ENCODE measurements around the gene BRICD5.
A peak's percentile ranks its signal among the peaks of the same experiment; 100 is the strongest.

Gene BRICD5

GRCh38 chr16:2179107-2179501, 31.6 kb downstream of the BRICD5 start:
- Mint-ChIP-seq H3K36me3 (ENCODE audit: low read depth) (peaks cover 33% of the 10 kb centered on the region), H3K27me3 (no peaks in the 10 kb centered on the region), H3K9me3 (no peaks in the 10 kb centered on the region), H3K4me1 (ENCODE audit: low read depth) (no peaks in the 10 kb centered on the region), H3K4me3 (no peak overlapping the region), H3K27ac (no peak overlapping the region)
- DNase-seq, result no peak

- no peak overlapping the region for H3K4me3 Mint-ChIP-seq
- H3K4me1 Mint-ChIP-seq (ENCODE audit: low read depth), result no peaks in the 10 kb centered on the region
- H3K9me3 Mint-ChIP-seq, result no peaks in the 10 kb centered on the region
- peaks cover 37% of the 10 kb centered on the region for H3K36me3 Mint-ChIP-seq (ENCODE audit: low read depth)
- H3K27me3 Mint-ChIP-seq, result no peaks in the 10 kb centered on the region
- DNase-seq, result peak; percentile 72
- H3K27ac Mint-ChIP-seq, result no peak overlapping the region
These were observed 32.1 kb downstream of the BRICD5 start for GRCh38 chr16:2178321-2179106.

- H3K27me3 Mint-ChIP-seq, result no peaks in the 10 kb centered on the region
- H3K27ac Mint-ChIP-seq, result no peak overlapping the region
- H3K9me3 Mint-ChIP-seq, result no peaks in the 10 kb centered on the region
- no peak for DNase-seq
- H3K36me3 Mint-ChIP-seq (ENCODE audit: low read depth), result peaks cover 44% of the 10 kb centered on the region
- H3K4me3 Mint-ChIP-seq, result no peak overlapping the region
- no peaks in the 10 kb centered on the region for H3K4me1 Mint-ChIP-seq (ENCODE audit: low read depth)
These were observed 33.1 kb downstream of the BRICD5 start for GRCh38 chr16:2177561-2177960.

- peaks cover 44% of the 10 kb centered on the region for H3K36me3 Mint-ChIP-seq (ENCODE audit: low read depth)
- no peak overlapping the region for H3K27ac Mint-ChIP-seq
- no peaks in the 10 kb centered on the region for H3K4me1 Mint-ChIP-seq (ENCODE audit: low read depth)
- no peaks in the 10 kb centered on the region for H3K9me3 Mint-ChIP-seq
- H3K4me3 Mint-ChIP-seq, result no peak overlapping the region
- no peaks in the 10 kb centered on the region for H3K27me3 Mint-ChIP-seq
- DNase-seq, result no peak
These were observed 33.6 kb downstream of the BRICD5 start for GRCh38 chr16:2177101-2177500.

- no peak for DNase-seq
- no peaks in the 10 kb centered on the region for H3K4me1 Mint-ChIP-seq (ENCODE audit: low read depth)
- H3K27me3 Mint-ChIP-seq, result no peaks in the 10 kb centered on the region
- H3K4me3 Mint-ChIP-seq, result no peak overlapping the region
- no peaks in the 10 kb centered on the region for H3K9me3 Mint-ChIP-seq
- H3K27ac Mint-ChIP-seq, result no peak overlapping the region
- peaks cover 50% of the 10 kb centered on the region for H3K36me3 Mint-ChIP-seq (ENCODE audit: low read depth)
These were observed 34.6 kb downstream of the BRICD5 start for GRCh38 chr16:2176047-2176446.

GRCh38 chr16:2175454-2175853, 35.2 kb downstream of the BRICD5 start:
- Mint-ChIP-seq H3K27ac (no peak overlapping the region), H3K4me1 (ENCODE audit: low read depth) (no peaks in the 10 kb centered on the region), H3K4me3 (no peak overlapping the region), H3K36me3 (ENCODE audit: low read depth) (peaks cover 52% of the 10 kb centered on the region), H3K9me3 (no peaks in the 10 kb centered on the region), H3K27me3 (no peaks in the 10 kb centered on the region)
- no peak for DNase-seq

GRCh38 chr16:2174396-2175131, 36.1 kb downstream of the BRICD5 start:
- Mint-ChIP-seq H3K9me3 (no peaks in the 10 kb centered on the region), H3K27me3 (no peaks in the 10 kb centered on the region), H3K27ac (no peak overlapping the region), H3K36me3 (ENCODE audit: low read depth) (peaks cover 53% of the 10 kb centered on the region), H3K4me1 (ENCODE audit: low read depth) (no peaks in the 10 kb centered on the region), H3K4me3 (no peak overlapping the region)
- no peak for DNase-seq

GRCh38 chr16:2173916-2174315, 36.7 kb downstream of the BRICD5 start:
- Mint-ChIP-seq H3K4me3 (no peak overlapping the region), H3K36me3 (ENCODE audit: low read depth) (peaks cover 59% of the 10 kb centered on the region), H3K27ac (no peak overlapping the region), H3K4me1 (ENCODE audit: low read depth) (no peaks in the 10 kb centered on the region), H3K9me3 (no peaks in the 10 kb centered on the region), H3K27me3 (no peaks in the 10 kb centered on the region)
- no peak for DNase-seq

GRCh38 chr16:2173366-2173765, 37.3 kb downstream of the BRICD5 start:
- H3K9me3 Mint-ChIP-seq, result no peaks in the 10 kb centered on the region
- H3K27ac Mint-ChIP-seq, result no peak overlapping the region
- no peak overlapping the region for H3K4me3 Mint-ChIP-seq
- peaks cover 63% of the 10 kb centered on the region for H3K36me3 Mint-ChIP-seq (ENCODE audit: low read depth)
- H3K27me3 Mint-ChIP-seq, result no peaks in the 10 kb centered on the region
- H3K4me1 Mint-ChIP-seq (ENCODE audit: low read depth), result no peaks in the 10 kb centered on the region
- no peak for DNase-seq

- no peak overlapping the region for H3K27ac Mint-ChIP-seq
- DNase-seq, result no peak
- H3K9me3 Mint-ChIP-seq, result no peaks in the 10 kb centered on the region
- no peak overlapping the region for H3K4me3 Mint-ChIP-seq
- H3K36me3 Mint-ChIP-seq (ENCODE audit: low read depth), result peaks cover 68% of the 10 kb centered on the region
- no peaks in the 10 kb centered on the region for H3K27me3 Mint-ChIP-seq
- no peaks in the 10 kb centered on the region for H3K4me1 Mint-ChIP-seq (ENCODE audit: low read depth)
These were observed 37.9 kb downstream of the BRICD5 start for GRCh38 chr16:2172688-2173335.

GRCh38 chr16:2171601-2172178, 39.0 kb downstream of the BRICD5 start:
- no peak for DNase-seq
- no peak overlapping the region for H3K4me3 Mint-ChIP-seq
- no peaks in the 10 kb centered on the region for H3K27me3 Mint-ChIP-seq
- no peak overlapping the region for H3K27ac Mint-ChIP-seq
- H3K9me3 Mint-ChIP-seq, result no peaks in the 10 kb centered on the region
- H3K4me1 Mint-ChIP-seq (ENCODE audit: low read depth), result no peaks in the 10 kb centered on the region
- peaks cover 64% of the 10 kb centered on the region for H3K36me3 Mint-ChIP-seq (ENCODE audit: low read depth)

- DNase-seq, result no peak
- no peaks in the 10 kb centered on the region for H3K9me3 Mint-ChIP-seq
- H3K27me3 Mint-ChIP-seq, result no peaks in the 10 kb centered on the region
- peaks cover 66% of the 10 kb centered on the region for H3K36me3 Mint-ChIP-seq (ENCODE audit: low read depth)
- H3K4me3 Mint-ChIP-seq, result no peak overlapping the region
- no peak overlapping the region for H3K27ac Mint-ChIP-seq
- no peaks in the 10 kb centered on the region for H3K4me1 Mint-ChIP-seq (ENCODE audit: low read depth)
These were observed 39.9 kb downstream of the BRICD5 start for GRCh38 chr16:2170587-2171435.

- H3K27ac Mint-ChIP-seq, result no peak overlapping the region
- H3K36me3 Mint-ChIP-seq (ENCODE audit: low read depth), result peaks cover 62% of the 10 kb centered on the region
- H3K9me3 Mint-ChIP-seq, result no peaks in the 10 kb centered on the region
- H3K4me1 Mint-ChIP-seq (ENCODE audit: low read depth), result no peaks in the 10 kb centered on the region
- no peak for DNase-seq
- H3K4me3 Mint-ChIP-seq, result no peak overlapping the region
- no peaks in the 10 kb centered on the region for H3K27me3 Mint-ChIP-seq
These were observed 40.6 kb downstream of the BRICD5 start for GRCh38 chr16:2170080-2170479.

- peaks cover 49% of the 10 kb centered on the region for H3K36me3 Mint-ChIP-seq (ENCODE audit: low read depth)
- no peak for DNase-seq
- H3K9me3 Mint-ChIP-seq, result no peaks in the 10 kb centered on the region
- H3K27ac Mint-ChIP-seq, result no peak overlapping the region
- no peak overlapping the region for H3K4me3 Mint-ChIP-seq
- H3K27me3 Mint-ChIP-seq, result no peaks in the 10 kb centered on the region
- H3K4me1 Mint-ChIP-seq (ENCODE audit: low read depth), result peaks cover 3% of the 10 kb centered on the region
These were observed 43.5 kb downstream of the BRICD5 start for GRCh38 chr16:2167068-2167638.

Data from activated T-cell treated with anti-CD3 and anti-CD28 coated beads, Interleukin-2, amount 50 U/mL, for 24 hours (primary cell).